Lung (tissue), 12 donors: ENCODE results near the gene TPST2. TPM values are rescaled to one million over a fixed set of nuclear protein-coding genes. Genes with fewer than 3 reads are reported as not detected.

Experiments used
- ATAC-seq: fragments of 200-7000 bp; cut with Tn5 transposase; one replicate; pipeline ENCODE4 v1.9.1; 2020; ENCODE audit warnings: moderate number of reproducible peaks; ENCODE audit not compliant: insufficient read depth, low FRiP score
- DNase-seq, 3 donors: peaks; one replicate each; pipeline ENCODE4 v3.0.0-alpha.2; 2013 to 2017
- H3K27ac ChIP-seq, 2 donors: one replicate each; pipeline ENCODE4 v1.5.1; 2013; ENCODE audit warnings: mild to moderate bottlenecking in 2 of 2, moderate library complexity in 2 of 2, control low read depth in 1 of 2, inconsistent platforms in 1 of 2, low read depth in 1 of 2, low read length in 1 of 2
- H3K27me3 ChIP-seq, 3 donors: one replicate each; pipeline ENCODE4 v1.5.1; 2013; ENCODE audit warnings: low read length in 2 of 3; ENCODE audit not compliant: control insufficient read depth in 3 of 3, insufficient read depth in 3 of 3
- H3K36me3 ChIP-seq, 4 donors: one replicate each; pipeline ENCODE4 v1.5.1; 2013; ENCODE audit warnings: low read length in 4 of 4, mild to moderate bottlenecking in 1 of 4, moderate library complexity in 1 of 4; ENCODE audit not compliant: control insufficient read depth in 4 of 4, insufficient read depth in 4 of 4
- H3K4me1 ChIP-seq, 5 donors: one replicate each; pipeline ENCODE4 v1.5.1; 2013; ENCODE audit warnings: low read length in 5 of 5, mild to moderate bottlenecking in 2 of 5, moderate library complexity in 1 of 5; ENCODE audit not compliant: control insufficient read depth in 5 of 5, insufficient read depth in 5 of 5
- H3K4me3 ChIP-seq: one replicate; pipeline ENCODE4 v1.5.1; 2013; ENCODE audit warnings: mild to moderate bottlenecking, control low read depth, moderate library complexity
- H3K9ac ChIP-seq, 2 donors: one replicate each; pipeline ENCODE4 v1.5.1; 2013; ENCODE audit warnings: low read length in 2 of 2, control low read depth in 1 of 2; ENCODE audit not compliant: insufficient read depth in 1 of 2
- H3K9me3 ChIP-seq, 4 donors: one replicate each; pipeline ENCODE4 v1.5.1; 2013; ENCODE audit warnings: low read length in 3 of 4, mild to moderate bottlenecking in 1 of 4, moderate library complexity in 1 of 4; ENCODE audit not compliant: control insufficient read depth in 4 of 4, insufficient read depth in 3 of 4
- CTCF ChIP-seq: IDR thresholded peaks from 2 replicates; pipeline ENCODE4 v1.5.1; 2012; ENCODE audit warnings: mild to moderate bottlenecking; ENCODE audit errors: control extremely low read depth, extremely low read depth
- WGBS, 2 donors: extraction: QIAGEN DNeasy Blood & Tissue Kit; methylation state at CpG; one replicate each; pipeline ENCODE4 v1.1.7; 2013; 5-methylcytosine and 5-hydroxymethylcytosine counted together
- polyA plus RNA-seq, 2 donors: library from polyadenylated mRNA; stranded (reverse); fragments of 200-250 nt; gene quantifications; one replicate each; pipeline ENCODE4 v1.2.1, GENCODE V29; 2013
- total RNA-seq, 2 donors: library from RNA; depleted of rRNA in 1 of 2; stranded (reverse); fragments of >200 nt in 1 of 2; gene quantifications; one replicate each; pipeline ENCODE4 v1.2.1, GENCODE V29; 2014 to 2021
- donor health status: control.
- donor health status: control.
- donor health status: Bipolar disorder and iron deficiency.
- donor health status: healthy.
- donor health status: DM: yes; HTN: yes; CAD: no.

The TPST2 gene
- total and polyA plus RNA-seq, 4 donors = 32.6 to 72.3 (median 59.9) TPM

DNA sequence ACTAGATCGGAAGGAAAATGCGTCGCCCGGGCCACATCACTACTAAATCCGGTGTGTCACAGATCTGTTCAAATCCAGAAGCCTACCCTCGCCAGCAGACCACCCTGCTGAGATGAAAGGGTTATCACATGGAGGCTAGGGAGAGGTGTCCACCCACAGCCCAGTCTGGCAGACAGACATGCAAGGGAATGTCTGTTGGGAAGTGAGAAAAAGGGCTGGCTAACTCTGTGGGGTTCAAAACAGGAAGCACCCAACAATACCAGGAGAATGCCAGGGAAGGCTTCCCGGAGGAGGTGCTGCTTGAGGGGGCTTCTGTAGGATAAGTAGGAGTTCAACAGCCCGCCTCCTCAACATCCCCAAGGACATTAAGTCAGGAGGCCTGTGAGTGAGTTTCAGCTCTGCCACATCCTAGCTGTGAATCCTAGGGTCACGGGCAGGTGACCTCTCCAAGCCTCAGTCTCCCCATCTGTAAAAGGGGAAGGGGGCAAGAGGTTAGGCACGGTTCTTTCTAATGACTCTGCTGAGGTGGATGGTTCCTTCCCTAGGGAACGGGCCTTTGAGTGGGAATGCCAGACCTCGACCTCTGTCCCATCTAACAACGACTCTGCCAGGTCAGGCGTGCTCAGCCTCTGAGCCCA is 1.1 kb downstream of the TPST2 start:
- H3K27ac ChIP-seq = peak overlapping the region in 1 of 2 donors; percentile 90
- peaks cover 0 to 1% (median 0%) of the 10 kb centered on the region in 4 donors for H3K36me3 ChIP-seq
- 37 to 48% methylated on average over 14 of the region's 14 CpGs for WGBS, 2 donors
- ATAC-seq (no peak), DNase-seq (no peak)
- no peak overlapping the region for H3K9ac ChIP-seq
- no peaks in the 10 kb centered on the region for H3K9me3 ChIP-seq
- peaks cover 0 to 3% (median 0%) of the 10 kb centered on the region in 3 donors for H3K27me3 ChIP-seq
- TF ChIP-seq CTCF = no peak
- peak overlapping the region; percentile 83 for H3K4me3 ChIP-seq
- peaks cover 0 to 14% (median 4%) of the 10 kb centered on the region in 5 donors for H3K4me1 ChIP-seq

DNA sequence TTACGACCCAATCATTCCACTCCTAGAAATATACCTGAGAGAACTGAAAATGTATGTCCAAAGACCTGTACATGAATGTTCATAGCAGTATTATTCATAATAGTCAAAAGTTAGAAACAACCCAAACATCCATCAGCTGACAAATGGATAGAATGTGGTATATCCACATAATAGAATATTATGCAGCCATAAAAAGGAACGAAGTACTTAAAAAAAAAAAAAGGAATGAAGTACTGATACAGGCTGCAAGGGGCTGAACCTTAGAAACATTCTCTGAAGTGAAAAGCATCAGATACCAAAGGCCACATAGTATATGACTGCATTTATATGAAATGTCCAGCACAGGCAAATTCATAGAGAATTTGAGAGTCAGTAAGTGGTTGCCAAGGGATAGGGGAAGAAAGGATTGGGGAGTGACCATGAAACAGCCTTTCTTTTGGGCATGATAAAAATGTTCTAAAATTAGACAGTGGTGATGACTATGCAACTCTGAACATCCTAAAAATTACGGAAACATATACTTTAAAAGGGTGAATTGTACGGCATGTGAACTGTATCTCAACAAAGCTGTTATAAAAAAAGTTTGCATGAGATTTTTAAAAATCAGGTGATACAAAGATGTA is 1.8 kb downstream of the TPST2 start:
- no peak for DNase-seq

GRCh38 chr22:26586556-26587325 is 3.2 kb downstream of the TPST2 start:
- no peak for TF ChIP-seq CTCF
- no peaks in the 10 kb centered on the region for H3K9me3 ChIP-seq
- H3K36me3 ChIP-seq = peaks cover 0 to 3% (median 0%) of the 10 kb centered on the region in 4 donors
- 41 to 56% methylated on average over 11 of the region's 11 CpGs for WGBS, 2 donors
- H3K4me1 ChIP-seq = peaks cover 0 to 15% (median 4%) of the 10 kb centered on the region in 5 donors
- no peak for ATAC-seq
- H3K27ac ChIP-seq = peak overlapping the region in 1 of 2 donors; percentile 26
- no peak overlapping the region for H3K9ac ChIP-seq
- DNase-seq = peak in 1 of 3 donors; percentile 30
- H3K27me3 ChIP-seq = no peaks in the 10 kb centered on the region
- peak overlapping the region; percentile 3 for H3K4me3 ChIP-seq

More for the DNA sequence above, 1.8 kb downstream of the TPST2 start:
- H3K27me3 ChIP-seq = peaks cover 0 to 3% (median 0%) of the 10 kb centered on the region in 3 donors
- no peak for ATAC-seq
- no peak overlapping the region for H3K27ac ChIP-seq
- WGBS, 2 donors = 71 to 81% methylated on average over 4 of the region's 4 CpGs
- TF ChIP-seq CTCF = no peak
- peaks cover 0 to 1% (median 0%) of the 10 kb centered on the region in 4 donors for H3K36me3 ChIP-seq
- H3K4me3 ChIP-seq = no peak overlapping the region
- no peaks in the 10 kb centered on the region for H3K9me3 ChIP-seq
- peaks cover 0 to 14% (median 4%) of the 10 kb centered on the region in 5 donors for H3K4me1 ChIP-seq
- H3K9ac ChIP-seq = no peak overlapping the region
